SJSA1 (cell line): ENCODE results near the gene CYB5B. TPM values are rescaled to one million over a fixed set of nuclear protein-coding genes. Genes with fewer than 3 reads are reported as not detected.

Experiments
- DNase-seq, 2 experiments: peaks; one replicate each; pipeline ENCODE4 v3.0.0-alpha.2; 2015 to 2020; ENCODE audit warnings: low spot score in 2 of 2, low read depth in 1 of 2
- H3K27ac ChIP-seq: fragments of 250-450 bp; sonication (Bioruptor Pico); 2 replicates; pipeline ENCODE4 v1.5.1; 2020; ENCODE audit warnings: mild to moderate bottlenecking, moderate library complexity
- H3K27me3 ChIP-seq: fragments of 250-450 bp; sonication (Bioruptor Pico); replicated peaks from 2 replicates; pipeline ENCODE4 v1.5.1; 2020; ENCODE audit warnings: mild to moderate bottlenecking, moderate library complexity
- H3K36me3 ChIP-seq: fragments of 250-450 bp; sonication (Bioruptor Pico); 2 replicates; pipeline ENCODE4 v1.5.1; 2020; ENCODE audit warnings: mild to moderate bottlenecking
- H3K4me1 ChIP-seq: fragments of 250-450 bp; sonication (Bioruptor Pico); replicated peaks from 2 replicates; pipeline ENCODE4 v1.6.1; 2021; ENCODE audit warnings: mild to moderate bottlenecking
- H3K4me3 ChIP-seq: fragments of 250-450 bp; sonication (Bioruptor Pico); 2 replicates; pipeline ENCODE4 v1.5.1; 2020; ENCODE audit warnings: mild to moderate bottlenecking
- H3K9me3 ChIP-seq: fragments of 250-450 bp; sonication (Bioruptor Pico); replicated peaks from 2 replicates; pipeline ENCODE4 v1.5.1; 2020; ENCODE audit warnings: mild to moderate bottlenecking
- total RNA-seq: library from RNA; depleted of rRNA; stranded (reverse); fragments of >200 nt; shearing (Covaris generic); gene quantifications from 2 replicates; pipeline ENCODE4 v1.2.3, GENCODE V29; 2014

CYB5B gene
- total RNA-seq, 1 experiment from 2014 or later = 102 TPM

- peak in 1 of 2 experiments; percentile 65 for DNase-seq
- peaks cover 24% of the 10 kb centered on the region for H3K4me1 ChIP-seq
- H3K27me3 ChIP-seq = no peaks in the 10 kb centered on the region
- peak overlapping the region; percentile 16; the same call in 1 of the 2 replicates for H3K4me3 ChIP-seq
- H3K9me3 ChIP-seq = no peaks in the 10 kb centered on the region
- H3K27ac ChIP-seq = peak overlapping the region; percentile 63
- peaks cover 33% of the 10 kb centered on the region for H3K36me3 ChIP-seq
Observed at GRCh38 chr16:69443927-69444631, 19.7 kb downstream of the CYB5B start.

GRCh38 chr16:69444873-69445517 is 20.6 kb downstream of the CYB5B start:
- Histone ChIP-seq H3K4me3 (0 out of 2 replicates have a peak overlapping the region, but pooled peaks have one; percentile 0), H3K4me1 (peaks cover 25% of the 10 kb centered on the region), H3K27me3 (no peaks in the 10 kb centered on the region), H3K27ac (peak overlapping the region; percentile 63), H3K9me3 (no peaks in the 10 kb centered on the region), H3K36me3 (peaks cover 37% of the 10 kb centered on the region)
- peak in 1 of 2 experiments; percentile 47 for DNase-seq

GRCh38 chr16:69448470-69449193 is 24.2 kb downstream of the CYB5B start:
- Histone ChIP-seq H3K36me3 (peaks cover 38% of the 10 kb centered on the region), H3K4me3 (no peak overlapping the region), H3K9me3 (no peaks in the 10 kb centered on the region), H3K27ac (0 out of 2 replicates have a peak overlapping the region, but pooled peaks have one; percentile 13), H3K4me1 (peaks cover 23% of the 10 kb centered on the region), H3K27me3 (no peaks in the 10 kb centered on the region)
- DNase-seq = no peak

DNA sequence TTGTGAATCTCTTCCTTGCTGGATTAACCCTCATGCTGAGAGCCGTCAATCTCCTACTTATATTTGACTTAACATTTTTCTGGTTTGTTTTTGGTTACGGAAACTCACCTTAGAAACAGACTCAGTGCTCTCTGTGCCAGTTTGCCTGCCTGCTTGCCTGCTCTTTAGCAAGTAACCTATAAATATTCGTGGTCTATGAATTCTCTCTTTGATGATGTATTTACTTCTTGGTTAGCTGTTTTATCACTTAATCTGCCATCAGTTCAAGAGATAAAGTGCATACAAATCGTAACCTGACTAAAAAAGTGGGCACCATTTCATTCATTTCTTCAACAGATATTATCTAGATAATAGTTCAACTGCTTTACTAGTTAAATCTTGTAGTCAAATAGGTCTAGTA is 26.7 kb downstream of the CYB5B start:
- Histone ChIP-seq H3K4me1 (peaks cover 12% of the 10 kb centered on the region; the same call in 1 of the 2 replicates), H3K27ac (no peak overlapping the region), H3K4me3 (no peak overlapping the region), H3K36me3 (peaks cover 34% of the 10 kb centered on the region), H3K9me3 (no peaks in the 10 kb centered on the region), H3K27me3 (no peaks in the 10 kb centered on the region)
- DNase-seq = no peak

- Histone ChIP-seq H3K36me3 (peaks cover 22% of the 10 kb centered on the region), H3K9me3 (no peaks in the 10 kb centered on the region)
Observed at GRCh38 chr16:69453936-69454335, 29.5 kb downstream of the CYB5B start.

DNA sequence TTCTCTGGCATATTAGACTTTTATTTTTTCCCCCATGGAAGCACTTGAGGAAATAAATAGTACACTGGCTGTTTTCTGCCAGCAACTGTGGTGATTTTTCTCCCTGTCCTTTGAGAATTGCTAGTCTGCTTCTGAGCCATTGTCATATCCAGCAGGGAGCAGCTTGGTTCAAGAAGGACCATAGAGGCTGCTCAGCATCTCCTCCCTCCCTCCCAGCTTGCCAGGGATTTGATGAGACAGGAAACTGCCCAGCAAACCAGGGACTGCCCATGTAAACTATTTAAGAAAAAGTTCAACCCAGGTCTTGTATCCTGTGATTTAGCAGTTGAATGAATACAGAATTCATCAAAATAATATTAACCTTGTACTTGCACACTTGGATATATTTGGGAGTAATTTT is 39.5 kb downstream of the CYB5B start:
- Histone ChIP-seq H3K27ac (no peak overlapping the region), H3K4me3 (no peak overlapping the region), H3K27me3 (no peaks in the 10 kb centered on the region), H3K9me3 (no peaks in the 10 kb centered on the region), H3K4me1 (0 out of 2 replicates have a peak, but pooled peaks cover 8% of the 10 kb centered on the region), H3K36me3 (peaks cover 35% of the 10 kb centered on the region)
- DNase-seq = no peak

More at GRCh38 chr16:69453936-69454335, 29.5 kb downstream of the CYB5B start:
- H3K4me3 ChIP-seq = no peak overlapping the region
- no peaks in the 10 kb centered on the region for H3K27me3 ChIP-seq
- H3K27ac ChIP-seq = no peak overlapping the region
- peaks cover 6% of the 10 kb centered on the region; the same call in 1 of the 2 replicates for H3K4me1 ChIP-seq
- no peak for DNase-seq

DNA sequence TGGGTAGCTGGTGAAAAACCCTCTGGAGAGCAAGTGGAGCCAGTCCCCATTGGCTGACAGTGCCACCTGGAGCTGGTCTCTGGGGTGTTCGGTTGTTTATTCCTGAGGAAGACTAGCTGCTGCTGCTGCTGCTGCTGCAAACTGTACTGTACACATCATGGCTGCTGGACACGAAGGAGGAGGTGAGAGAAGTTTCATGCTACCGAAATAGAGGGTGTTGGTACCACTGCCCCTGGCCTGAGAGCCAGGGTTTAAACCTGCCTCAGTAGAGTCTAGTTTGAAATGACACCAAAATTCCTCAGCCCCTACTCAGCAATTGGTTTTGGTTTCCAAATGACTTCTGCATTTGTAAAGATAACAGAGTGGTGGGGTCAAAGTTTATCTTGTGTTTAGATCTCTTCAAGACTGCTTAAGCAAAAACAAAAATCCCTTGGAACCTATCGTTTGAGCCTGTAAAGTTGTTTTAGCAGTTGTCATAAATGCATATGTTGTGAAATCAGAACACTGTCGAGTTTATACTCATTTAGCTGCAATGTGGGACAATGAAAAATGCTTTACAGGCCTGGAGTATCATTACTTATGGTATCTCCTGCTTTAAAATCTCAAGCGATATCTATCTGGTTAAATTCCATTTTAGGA is 40.8 kb downstream of the CYB5B start:
- H3K36me3 ChIP-seq = peaks cover 29% of the 10 kb centered on the region
- H3K27ac ChIP-seq = no peak overlapping the region
- 0 out of 2 replicates have a peak, but pooled peaks cover 8% of the 10 kb centered on the region for H3K4me1 ChIP-seq
- H3K27me3 ChIP-seq = no peaks in the 10 kb centered on the region
- DNase-seq = no peak
- H3K4me3 ChIP-seq = no peak overlapping the region
- no peaks in the 10 kb centered on the region for H3K9me3 ChIP-seq

- H3K36me3 ChIP-seq = peaks cover 25% of the 10 kb centered on the region
- H3K9me3 ChIP-seq = no peaks in the 10 kb centered on the region
- H3K4me3 ChIP-seq = no peak overlapping the region
- no peaks in the 10 kb centered on the region for H3K27me3 ChIP-seq
- DNase-seq = no peak
- H3K4me1 ChIP-seq = 0 out of 2 replicates have a peak, but pooled peaks cover 8% of the 10 kb centered on the region
- no peak overlapping the region for H3K27ac ChIP-seq
Observed at GRCh38 chr16:69465881-69466280, 41.5 kb downstream of the CYB5B start.

GRCh38 chr16:69466547-69466946 is 42.1 kb downstream of the CYB5B start:
- Histone ChIP-seq H3K4me3 (no peak overlapping the region), H3K4me1 (0 out of 2 replicates have a peak, but pooled peaks cover 8% of the 10 kb centered on the region), H3K27ac (no peak overlapping the region), H3K9me3 (no peaks in the 10 kb centered on the region), H3K27me3 (no peaks in the 10 kb centered on the region), H3K36me3 (peaks cover 25% of the 10 kb centered on the region)
- no peak for DNase-seq

GRCh38 chr16:69467080-69467479 is 42.7 kb downstream of the CYB5B start:
- 0 out of 2 replicates have a peak, but pooled peaks cover 8% of the 10 kb centered on the region for H3K4me1 ChIP-seq

DNA sequence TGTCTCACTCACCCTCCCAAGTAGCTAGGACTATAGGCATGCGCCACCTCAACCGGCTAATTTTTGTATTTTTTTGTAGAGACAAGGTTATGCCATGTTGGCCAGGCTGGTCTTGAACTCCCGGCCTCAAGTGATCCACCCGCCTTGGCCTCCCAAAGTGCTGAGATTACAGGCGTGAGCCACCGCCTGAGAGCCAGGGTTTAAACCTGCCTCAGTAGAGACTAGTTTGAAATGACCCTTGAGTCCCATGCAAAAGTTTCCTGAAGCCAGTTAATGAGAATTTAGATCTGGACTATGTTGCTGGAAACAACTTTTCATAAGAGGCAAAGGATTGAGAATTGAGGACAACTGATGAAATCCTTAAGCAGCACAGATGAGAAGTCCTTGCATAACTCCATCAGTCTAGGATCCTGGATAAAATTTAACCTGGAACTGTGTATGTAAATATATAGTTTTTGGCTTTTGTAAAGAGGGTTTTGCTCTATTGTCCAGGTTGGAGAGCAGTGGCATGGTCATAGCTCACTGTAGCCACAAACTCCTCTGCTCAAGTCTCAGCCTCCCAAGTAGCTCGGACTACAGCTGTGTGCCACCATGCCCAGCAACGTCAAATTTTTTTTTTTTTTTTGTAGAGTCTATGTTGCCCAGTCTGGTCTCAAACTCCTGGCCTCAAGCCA is 43.2 kb downstream of the CYB5B start:
- DNase-seq = no peak
- peaks cover 19% of the 10 kb centered on the region for H3K36me3 ChIP-seq
- H3K4me3 ChIP-seq = no peak overlapping the region
- no peaks in the 10 kb centered on the region for H3K27me3 ChIP-seq
- H3K27ac ChIP-seq = no peak overlapping the region
- H3K9me3 ChIP-seq = no peaks in the 10 kb centered on the region
- 0 out of 2 replicates have a peak, but pooled peaks cover 8% of the 10 kb centered on the region for H3K4me1 ChIP-seq

More at GRCh38 chr16:69467080-69467479, 42.7 kb downstream of the CYB5B start:
- no peak for DNase-seq
- Histone ChIP-seq H3K36me3 (peaks cover 25% of the 10 kb centered on the region), H3K4me3 (no peak overlapping the region), H3K27ac (no peak overlapping the region), H3K9me3 (no peaks in the 10 kb centered on the region), H3K27me3 (no peaks in the 10 kb centered on the region)

GRCh38 chr16:69469807-69470561 is 45.6 kb downstream of the CYB5B start:
- Histone ChIP-seq H3K4me3 (no peak overlapping the region), H3K27ac (no peak overlapping the region), H3K36me3 (peaks cover 9% of the 10 kb centered on the region; the same call in 1 of the 2 replicates), H3K4me1 (0 out of 2 replicates have a peak, but pooled peaks cover 4% of the 10 kb centered on the region), H3K9me3 (no peaks in the 10 kb centered on the region), H3K27me3 (no peaks in the 10 kb centered on the region)
- DNase-seq = no peak
